Motor neuron (in vitro differentiated cells): ENCODE measurements around the gene DMD. TPM values are rescaled to one million over a fixed set of nuclear protein-coding genes. Genes with fewer than 3 reads are reported as not detected.
"Not testable (repeated sequence)": the region's sequence is repeated elsewhere in the genome, so short reads cannot be mapped to it uniquely, and the experiment has no call there.

ENCODE experiments used
- ATAC-seq, 8 experiments: fragments of 200-7000 bp; cut with Tn5 transposase; replicated peaks in 6 of 8; 2 replicates each; pipeline ENCODE4 v1.8.0; 2021; ENCODE audit warnings: mild to moderate bottlenecking in 8 of 8, moderate library complexity in 8 of 8
- H3K27ac ChIP-seq, 2 donors: fragments of 250-450 bp; sonication (Bioruptor Pico); 2 replicates each; pipeline ENCODE4 v1.9.0; 2021; ENCODE audit warnings: antibody characterized with exemption in 2 of 2, mild to moderate bottlenecking in 2 of 2, moderate library complexity in 1 of 2
- H3K4me1 ChIP-seq, 2 donors: fragments of 250-450 bp; sonication (Bioruptor Pico); replicated peaks in 1 of 2; 2 replicates each; pipeline ENCODE4 v1.6.1; 2021; ENCODE audit warnings: antibody characterized with exemption in 2 of 2, mild to moderate bottlenecking in 2 of 2, moderate library complexity in 1 of 2
- H3K4me3 ChIP-seq, 5 donors: fragments of 250-450 bp; sonication (Bioruptor Pico); 2 replicates each; pipeline ENCODE4 v1.9.0; 2021; ENCODE audit warnings: antibody characterized with exemption in 5 of 5, mild to moderate bottlenecking in 5 of 5, moderate library complexity in 4 of 5
- WGBS, 10 experiments: fragments of 450-650 bp; shearing (Covaris generic); methylation state at CpG; one replicate each; pipeline ENCODE4 v1.0.0; 2022; 5-methylcytosine and 5-hydroxymethylcytosine counted together
- in situ Hi-C, 9 experiments: fragments of 400-800 bp; cut with MboI; loops; one replicate each; pipeline ENCODE4 v1.15.0; 2021; ENCODE audit warnings: low sequenced_read_pairs in 9 of 9, low pct_unique_long_range_greater_than_20kb in 2 of 9; ENCODE audit not compliant: unreplicated experiment in 9 of 9
- total RNA-seq, 8 experiments: library from RNA; unstranded; fragments of 300-600 nt; gene quantifications; 2 replicates each; pipeline versions ENCODE4 v1.2.3 to v1.2.4, GENCODE V29; 2022

DMD gene
- total RNA-seq, 8 experiments from 2014 or later = 3.9 to 378 (median 10.5) TPM

GRCh38 chrX:32289356-32289755 lies 922.0 kb downstream of the DMD start:
- 36 to 100% methylated on average over 1 to 3 of the region's 3 CpGs; no CpG with 5 or more reads in 8 of the 10 experiments for WGBS, 10 experiments
- ATAC-seq = peak in 1 of 8 experiments; percentile 11
- H3K4me3 ChIP-seq = no peak overlapping the region
- H3K4me1 ChIP-seq = no peaks in the 10 kb centered on the region
- H3K27ac ChIP-seq = no peak overlapping the region
- in situ Hi-C loops = no loop called here

GRCh38 chrX:32281853-32282252 lies 929.5 kb downstream of the DMD start:
- no peak overlapping the region for H3K27ac ChIP-seq
- WGBS, 10 experiments = 0 to 100% (median 15%) methylated on average over 1 of the region's 1 CpG; no CpG with 5 or more reads in 4 of the 10 experiments
- no peak for ATAC-seq
- H3K4me1 ChIP-seq = peaks cover 0 to 6% of the 10 kb centered on the region in 2 donors
- in situ Hi-C loops = no loop called here
- no peak overlapping the region for H3K4me3 ChIP-seq

- peaks cover 0 to 6% of the 10 kb centered on the region in 2 donors for H3K4me1 ChIP-seq
- H3K4me3 ChIP-seq = no peak overlapping the region
- peak in 3 of 8 experiments; percentile 63 to 75 (median 67) for ATAC-seq
- no peak overlapping the region for H3K27ac ChIP-seq
- 0 to 40% (median 0%) methylated on average over 1 to 3 of the region's 3 CpGs; no CpG with 5 or more reads in 4 of the 10 experiments for WGBS, 10 experiments
- in situ Hi-C loops = no loop called here
These were observed 930.4 kb downstream of the DMD start for GRCh38 chrX:32280921-32281320.

- Histone ChIP-seq H3K27ac (no peak overlapping the region), H3K4me3 (no peak overlapping the region), H3K4me1 (peaks cover 0 to 6% of the 10 kb centered on the region in 2 donors)
- in situ Hi-C loops = no loop called here
- ATAC-seq = no peak
- 0 to 67% (median 8%) methylated on average over 1 to 2 of the region's 2 CpGs; no CpG with 5 or more reads in 5 of the 10 experiments for WGBS, 10 experiments
These were observed 930.9 kb downstream of the DMD start for GRCh38 chrX:32280489-32280888.

GRCh38 chrX:32276153-32276552 lies 935.2 kb downstream of the DMD start:
- H3K4me1 ChIP-seq = peaks cover 0 to 6% of the 10 kb centered on the region in 2 donors
- no peak overlapping the region for H3K4me3 ChIP-seq
- no peak overlapping the region for H3K27ac ChIP-seq
- WGBS, 10 experiments = 0 to 19% methylated on average over 1 to 2 of the region's 3 CpGs; no CpG with 5 or more reads in 8 of the 10 experiments
- in situ Hi-C loops = no loop called here
- ATAC-seq = no peak

- no peak overlapping the region for H3K4me3 ChIP-seq
- ATAC-seq = no peak
- H3K27ac ChIP-seq = no peak overlapping the region
- H3K4me1 ChIP-seq = no peaks in the 10 kb centered on the region
- in situ Hi-C loops = no loop called here
These were observed 941.5 kb downstream of the DMD start for GRCh38 chrX:32269866-32270265.

- no peak overlapping the region for H3K27ac ChIP-seq
- no peak for ATAC-seq
- in situ Hi-C loops = no loop called here
- 0 to 100% (median 50%) methylated on average over 1 to 3 of the region's 3 CpGs; no CpG with 5 or more reads in 5 of the 10 experiments for WGBS, 10 experiments
- H3K4me3 ChIP-seq = no peak overlapping the region
- H3K4me1 ChIP-seq = no peaks in the 10 kb centered on the region
These were observed 943.1 kb downstream of the DMD start for GRCh38 chrX:32268207-32268606.

GRCh38 chrX:32267796-32268195 lies 943.6 kb downstream of the DMD start:
- Histone ChIP-seq H3K4me3 (no peak overlapping the region), H3K4me1 (no peaks in the 10 kb centered on the region), H3K27ac (no peak overlapping the region)
- 52 to 100% methylated on average over 1 of the region's 2 CpGs; no CpG with 5 or more reads in 8 of the 10 experiments for WGBS, 10 experiments
- ATAC-seq = no peak
- in situ Hi-C loops = no loop called here

- in situ Hi-C loops, ATAC-seq: not testable (repeated sequence)
- WGBS, 10 experiments = 0 to 60% (median 40%) methylated on average over 1 to 3 of the region's 4 CpGs; no CpG with 5 or more reads in 7 of the 10 experiments
These were observed 964.7 kb downstream of the DMD start for GRCh38 chrX:32246675-32247074.

GRCh38 chrX:32195611-32196010 lies 1015.7 kb downstream of the DMD start:
- in situ Hi-C loops = no loop called here
- 0 to 43% (median 9%) methylated on average over 1 to 2 of the region's 2 CpGs; no CpG with 5 or more reads in 5 of the 10 experiments for WGBS, 10 experiments
- no peak for ATAC-seq
- Histone ChIP-seq H3K27ac (no peak overlapping the region), H3K4me3 (no peak overlapping the region), H3K4me1 (no peaks in the 10 kb centered on the region)

More at GRCh38 chrX:32246675-32247074, 964.7 kb downstream of the DMD start:
- not testable (repeated sequence) for H3K4me3 ChIP-seq, H3K4me1 ChIP-seq, H3K27ac ChIP-seq

- Histone ChIP-seq H3K27ac (no peak overlapping the region), H3K4me1 (peaks cover 0 to 7% of the 10 kb centered on the region in 2 donors), H3K4me3 (no peak overlapping the region)
- ATAC-seq = no peak
- 0 to 81% (median 20%) methylated on average over 2 to 5 of the region's 6 CpGs; no CpG with 5 or more reads in 5 of the 10 experiments for WGBS, 10 experiments
- in situ Hi-C loops = no loop called here
These were observed 1020.0 kb downstream of the DMD start for GRCh38 chrX:32191316-32191715.

- 14 to 95% (median 50%) methylated on average over 1 to 2 of the region's 2 CpGs; no CpG with 5 or more reads in 6 of the 10 experiments for WGBS, 10 experiments
- H3K27ac ChIP-seq = no peak overlapping the region
- in situ Hi-C loops = no loop called here
- H3K4me3 ChIP-seq = no peak overlapping the region
- ATAC-seq = no peak
- H3K4me1 ChIP-seq = peaks cover 0 to 7% of the 10 kb centered on the region in 2 donors
These were observed 1026.2 kb downstream of the DMD start for GRCh38 chrX:32185160-32185559.

- in situ Hi-C loops = no loop called here
- peaks cover 0 to 4% of the 10 kb centered on the region in 2 donors for H3K4me1 ChIP-seq
- ATAC-seq = no peak
- no peak overlapping the region for H3K4me3 ChIP-seq
- H3K27ac ChIP-seq = no peak overlapping the region
These were observed 1028.3 kb downstream of the DMD start for GRCh38 chrX:32183066-32183465.

- in situ Hi-C loops = no loop called here
- ATAC-seq = no peak
- Histone ChIP-seq H3K4me3 (no peak overlapping the region), H3K27ac (no peak overlapping the region), H3K4me1 (no peaks in the 10 kb centered on the region)
- 4 to 100% (median 69%) methylated on average over 2 to 5 of the region's 5 CpGs; no CpG with 5 or more reads in 3 of the 10 experiments for WGBS, 10 experiments
These were observed 1034.8 kb downstream of the DMD start for GRCh38 chrX:32176510-32176909.
